ENCODE measurements around the gene PLSCR3. TPM values are rescaled to one million over a fixed set of nuclear protein-coding genes. Genes with fewer than 3 reads are reported as not detected.

Gene PLSCR3
- total RNA-seq, 1 experiment from 2014 or later: 43.8 TPM

GRCh38 chr17:7441266-7441665, 46.9 kb upstream of the PLSCR3 start (continued):
- TF ChIP-seq ATF3 (IDR thresholded peaks at IDR 0.05) (no peak), ZNF274 (IDR thresholded peaks at IDR 0.05; ENCODE audit: low read depth, low read length) (no peak)

GRCh38 chr17:7440834-7441195, 46.5 kb upstream of the PLSCR3 start:
- Histone ChIP-seq H4K20me1 (ENCODE audit: insufficient read depth) (no peaks in the 10 kb centered on the region), H3K79me2 (ENCODE audit: insufficient read depth, low read length) (no peaks in the 10 kb centered on the region), H3K27me3 (ENCODE audit: insufficient read depth, low read length) (no peaks in the 10 kb centered on the region), H3K9me3 (ENCODE audit: control insufficient read depth in 1 of 2, insufficient read depth in 1 of 2, low read depth in 1 of 2, low read length in 2 of 2) (no peaks in the 10 kb centered on the region), H3K4me2 (ENCODE audit: low read length) (no peak overlapping the region), H3K9me2 (ENCODE audit: insufficient read depth) (no peaks in the 10 kb centered on the region), H2AFZ (ENCODE audit: low read depth, low read length, poor library complexity, severe bottlenecking) (no peak overlapping the region), H3K36me3 (ENCODE audit: control insufficient read depth in 1 of 2, insufficient read depth in 2 of 2, low read length in 2 of 2) (no peaks in the 10 kb centered on the region), H3K9ac (ENCODE audit: low read length) (no peak overlapping the region), H3K4me3 (replicated peaks in 1 of 2; ENCODE audit: low read depth in 1 of 2, low read length in 2 of 2) (no peak overlapping the region), H3K4me1 (ENCODE audit: control insufficient read depth in 1 of 2, insufficient read depth in 2 of 2, low read length in 2 of 2) (peaks cover 27 to 43% of the 10 kb centered on the region in 2 experiments), H3K27ac (ENCODE audit: low read depth, low read length) (no peak overlapping the region)
- intact Hi-C loops (cut with micrococcal nuclease): no loop called here
- ATAC-seq (no peak), DNase-seq (ENCODE audit: low read depth, low spot score) (no peak)
- ChIA-PET RAD21 (ENCODE audit: low non-redundant PET in 1 of 2, low total read pairs in 2 of 2, uncharacterized antibody in 2 of 2, unreplicated experiment in 2 of 2) (no interaction called here), CTCF (no interaction called here), POLR2A (interaction anchor here (0.6 kb wide), 1 partner anchor 286 kb away, joined by 3 read pairs; no protein-coding TSS in a partner anchor)
- no TSS peak for BruUV-seq (replicated peaks)
- TF ChIP-seq EZH2phosphoT487 (IDR thresholded peaks at IDR 0.05; ENCODE audit: borderline replicate concordance): no peak
- TF ChIP-seq POLR2A (IDR thresholded peaks at IDR 0.05; ENCODE audit: borderline replicate concordance, extremely low read depth, insufficient read depth, insufficient read length): no peak
- no peak for TF ChIP-seq RAD21 (IDR thresholded peaks at IDR 0.05; ENCODE audit: low read depth)
- no peak for TF ChIP-seq SRF (IDR thresholded peaks at IDR 0.05; ENCODE audit: low read depth)
- TF ChIP-seq ZNF274 (IDR thresholded peaks at IDR 0.05; ENCODE audit: low read depth, low read length): no peak
- no peak for TF ChIP-seq CBX3 (IDR thresholded peaks at IDR 0.05; ENCODE audit: low read depth)
- TF ChIP-seq CEBPB (IDR thresholded peaks at IDR 0.05; ENCODE audit: low read depth): no peak
- no peak for TF ChIP-seq ZBTB33 (IDR thresholded peaks at IDR 0.05; ENCODE audit: extremely low read depth, insufficient replicate concordance, low read length)
- no peak for TF ChIP-seq EZH2 (IDR thresholded peaks at IDR 0.05)
- no peak for TF ChIP-seq SIN3A (IDR thresholded peaks at IDR 0.05; ENCODE audit: low read depth)
- TF ChIP-seq SP1 (IDR thresholded peaks at IDR 0.05; ENCODE audit: low read depth): no peak
- no peak for TF ChIP-seq FOSL1 (IDR thresholded peaks at IDR 0.05; ENCODE audit: low read depth)
- TF ChIP-seq ELF1 (IDR thresholded peaks at IDR 0.05; ENCODE audit: borderline replicate concordance, low read depth): no peak
- no peak for TF ChIP-seq YY1 (IDR thresholded peaks at IDR 0.05; ENCODE audit: extremely low read depth, insufficient replicate concordance, low read depth, low read length)
- no peak for TF ChIP-seq CTCF (IDR thresholded peaks at IDR 0.05 in 2 of 3, conservative IDR thresholded peaks at IDR 0.05 in 1 of 3; ENCODE audit: borderline replicate concordance in 1 of 3, insufficient read depth in 1 of 3, low read depth in 2 of 3, low read length in 2 of 3)
- TF ChIP-seq POLR2AphosphoS5 (IDR thresholded peaks at IDR 0.05; ENCODE audit: low read depth, low read length): no peak
